GM21529 (cell line): ENCODE measurements around the gene ATF7IP.

Source experiments
- ATAC-seq: cut with Tn5 transposase; IDR thresholded peaks from one replicate; pipeline ENCODE4 v1.9.1; 2021; ENCODE audit not compliant: unreplicated experiment

The ATF7IP gene

GRCh38 chr12:14416658-14417057 is 51.2 kb downstream of the ATF7IP start:
- ATAC-seq = no peak

- ATAC-seq = no peak
Observed at GRCh38 chr12:14417715-14418114, 52.2 kb downstream of the ATF7IP start.

- ATAC-seq = no peak
Observed at GRCh38 chr12:14418451-14418890, 53.0 kb downstream of the ATF7IP start.

GRCh38 chr12:14422516-14423230 is 57.2 kb downstream of the ATF7IP start:
- no peak for ATAC-seq

GRCh38 chr12:14424545-14424944 is 59.1 kb downstream of the ATF7IP start:
- no peak for ATAC-seq

- no peak for ATAC-seq
Observed at GRCh38 chr12:14426792-14427191, 61.3 kb downstream of the ATF7IP start.

- no peak for ATAC-seq
Observed at GRCh38 chr12:14427929-14428328, 62.4 kb downstream of the ATF7IP start.

GRCh38 chr12:14430394-14430986 is 65.0 kb downstream of the ATF7IP start:
- no peak for ATAC-seq

GRCh38 chr12:14431975-14432374 is 66.5 kb downstream of the ATF7IP start:
- ATAC-seq = no peak

- ATAC-seq = no peak
Observed at GRCh38 chr12:14435627-14436026, 70.1 kb downstream of the ATF7IP start.

- no peak for ATAC-seq
Observed at GRCh38 chr12:14442221-14442881, 76.9 kb downstream of the ATF7IP start.

GRCh38 chr12:14443531-14443930 is 78.0 kb downstream of the ATF7IP start:
- ATAC-seq = no peak

- ATAC-seq = no peak
Observed at GRCh38 chr12:14450479-14450878, 85.0 kb downstream of the ATF7IP start.

GRCh38 chr12:14452336-14452735 is 86.9 kb downstream of the ATF7IP start:
- ATAC-seq = no peak

- ATAC-seq = no peak
Observed at GRCh38 chr12:14452865-14453264, 87.4 kb downstream of the ATF7IP start.

- ATAC-seq = no peak
Observed at GRCh38 chr12:14454098-14454907, 88.8 kb downstream of the ATF7IP start.

GRCh38 chr12:14460212-14460841 is 94.8 kb downstream of the ATF7IP start:
- no peak for ATAC-seq

GRCh38 chr12:14471497-14471896 is 106.0 kb downstream of the ATF7IP start:
- ATAC-seq = no peak

- no peak for ATAC-seq
Observed at GRCh38 chr12:14473707-14474287, 108.3 kb downstream of the ATF7IP start.

- no peak for ATAC-seq
Observed at GRCh38 chr12:14479004-14479403, 113.5 kb downstream of the ATF7IP start.

- ATAC-seq = no peak
Observed at GRCh38 chr12:14481201-14481600, 115.7 kb downstream of the ATF7IP start.
